Esophagus (tissue), 2 donors: ENCODE results near the gene S100P. TPM values are rescaled to one million over a fixed set of nuclear protein-coding genes. Genes with fewer than 3 reads are reported as not detected.

Experiments
- H3K27ac ChIP-seq, 2 donors: one replicate each; pipeline ENCODE4 v1.5.1; 2013; ENCODE audit warnings: low read depth in 2 of 2, mild to moderate bottlenecking in 2 of 2, inconsistent platforms in 1 of 2, low read length in 1 of 2, moderate library complexity in 1 of 2
- H3K27me3 ChIP-seq, 2 donors: one replicate each; pipeline ENCODE4 v1.6.1; 2013; ENCODE audit warnings: low read length in 2 of 2, control low read depth in 1 of 2, mild to moderate bottlenecking in 1 of 2; ENCODE audit not compliant: insufficient read depth in 2 of 2, control insufficient read depth in 1 of 2
- H3K36me3 ChIP-seq, 2 donors: one replicate each; pipeline ENCODE4 v1.6.1; 2013; ENCODE audit warnings: low read length in 1 of 2; ENCODE audit not compliant: control insufficient read depth in 2 of 2, insufficient read depth in 2 of 2
- H3K4me1 ChIP-seq, 2 donors: one replicate each; pipeline ENCODE4 v1.6.1; 2013; ENCODE audit warnings: low read length in 1 of 2; ENCODE audit not compliant: control insufficient read depth in 2 of 2, insufficient read depth in 2 of 2
- H3K4me3 ChIP-seq, 2 donors: one replicate each; pipeline ENCODE4 v1.5.1; 2013; ENCODE audit warnings: low read length in 2 of 2, mild to moderate bottlenecking in 2 of 2, low read depth in 1 of 2, moderate library complexity in 1 of 2
- H3K9me3 ChIP-seq, 2 donors: one replicate each; pipeline ENCODE4 v1.6.1; 2013; ENCODE audit warnings: mild to moderate bottlenecking in 2 of 2, low read depth in 1 of 2, low read length in 1 of 2, moderate library complexity in 1 of 2; ENCODE audit not compliant: control insufficient read depth in 2 of 2, insufficient read depth in 1 of 2
- WGBS, 2 donors: extraction: QIAGEN DNeasy Blood & Tissue Kit; methylation state at CpG; one replicate each; pipeline ENCODE4 v1.1.7; 2013; 5-methylcytosine and 5-hydroxymethylcytosine counted together
- polyA plus RNA-seq, 2 donors: library from polyadenylated mRNA; stranded (reverse); fragments of 200-250 nt; gene quantifications; one replicate each; pipeline ENCODE4 v1.2.3, GENCODE V29; 2013
- donor health status: healthy with polysubstance abuse.
- donor health status: Bipolar disorder and iron deficiency.

S100P gene
- polyA plus RNA-seq, 2 donors, result 60.0 to 290 TPM

DNA sequence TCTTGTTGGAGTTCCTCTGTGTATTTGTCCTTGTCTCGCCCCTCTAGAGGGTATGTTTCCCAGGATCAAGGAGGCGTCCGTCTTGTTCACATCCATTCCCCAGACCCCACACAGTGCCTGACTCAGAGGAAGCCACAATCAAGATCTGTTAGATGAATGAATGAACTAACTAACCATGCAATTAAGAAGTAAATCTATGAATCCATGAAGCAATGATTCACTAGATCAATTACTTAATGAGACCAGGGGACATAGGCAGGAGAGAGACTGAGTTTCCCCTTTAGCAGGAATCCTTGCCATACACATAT is 34.2 kb downstream of the S100P start:
- H3K27ac ChIP-seq, result no peak overlapping the region
- H3K9me3 ChIP-seq, result no peaks in the 10 kb centered on the region
- peaks cover 1 to 9% of the 10 kb centered on the region in 2 donors for H3K4me1 ChIP-seq
- 76 to 84% methylated on average over 3 of the region's 3 CpGs for WGBS, 2 donors
- no peak overlapping the region for H3K4me3 ChIP-seq
- H3K36me3 ChIP-seq, result no peaks in the 10 kb centered on the region
- no peaks in the 10 kb centered on the region for H3K27me3 ChIP-seq

DNA sequence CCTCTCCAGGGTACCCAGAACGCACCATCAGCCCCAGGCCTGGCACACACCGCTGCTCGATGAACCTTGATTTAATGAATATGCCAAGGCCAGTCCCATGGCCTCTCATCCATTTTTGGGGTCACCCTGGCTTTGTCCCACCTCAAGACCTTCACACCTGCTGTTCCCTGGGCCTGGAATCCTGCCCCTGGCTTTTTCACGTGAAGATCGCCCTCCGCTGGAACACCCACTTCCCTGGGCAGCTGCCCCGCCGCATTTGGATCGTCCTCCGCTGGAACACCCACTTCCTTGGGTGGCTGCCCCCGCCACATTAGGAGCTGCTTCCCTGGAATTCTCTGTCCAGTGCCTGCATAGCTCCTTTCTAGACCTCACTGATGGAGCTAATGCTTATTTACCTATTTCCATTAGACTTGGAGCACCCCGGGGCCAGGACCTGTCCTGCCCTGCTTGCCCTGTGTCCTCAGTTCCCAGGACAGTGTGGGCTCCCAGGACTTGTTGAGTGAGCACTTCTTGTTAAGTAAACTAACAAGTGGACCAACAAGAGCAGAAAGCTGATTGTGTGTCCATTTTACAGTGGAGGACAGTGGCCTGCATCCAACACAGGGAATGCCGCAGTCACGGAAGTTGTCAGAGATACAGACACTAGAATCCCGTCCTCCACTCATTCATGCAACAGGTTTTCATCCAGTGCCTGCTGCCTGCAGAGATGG is 34.8 kb downstream of the S100P start:
- H3K4me1 ChIP-seq, result peaks cover 4 to 9% of the 10 kb centered on the region in 2 donors
- H3K36me3 ChIP-seq, result no peaks in the 10 kb centered on the region
- no peak overlapping the region for H3K4me3 ChIP-seq
- no peaks in the 10 kb centered on the region for H3K9me3 ChIP-seq
- WGBS, 2 donors, result 82 to 86% methylated on average over 15 of the region's 15 CpGs
- H3K27ac ChIP-seq, result no peak overlapping the region
- H3K27me3 ChIP-seq, result no peaks in the 10 kb centered on the region

DNA sequence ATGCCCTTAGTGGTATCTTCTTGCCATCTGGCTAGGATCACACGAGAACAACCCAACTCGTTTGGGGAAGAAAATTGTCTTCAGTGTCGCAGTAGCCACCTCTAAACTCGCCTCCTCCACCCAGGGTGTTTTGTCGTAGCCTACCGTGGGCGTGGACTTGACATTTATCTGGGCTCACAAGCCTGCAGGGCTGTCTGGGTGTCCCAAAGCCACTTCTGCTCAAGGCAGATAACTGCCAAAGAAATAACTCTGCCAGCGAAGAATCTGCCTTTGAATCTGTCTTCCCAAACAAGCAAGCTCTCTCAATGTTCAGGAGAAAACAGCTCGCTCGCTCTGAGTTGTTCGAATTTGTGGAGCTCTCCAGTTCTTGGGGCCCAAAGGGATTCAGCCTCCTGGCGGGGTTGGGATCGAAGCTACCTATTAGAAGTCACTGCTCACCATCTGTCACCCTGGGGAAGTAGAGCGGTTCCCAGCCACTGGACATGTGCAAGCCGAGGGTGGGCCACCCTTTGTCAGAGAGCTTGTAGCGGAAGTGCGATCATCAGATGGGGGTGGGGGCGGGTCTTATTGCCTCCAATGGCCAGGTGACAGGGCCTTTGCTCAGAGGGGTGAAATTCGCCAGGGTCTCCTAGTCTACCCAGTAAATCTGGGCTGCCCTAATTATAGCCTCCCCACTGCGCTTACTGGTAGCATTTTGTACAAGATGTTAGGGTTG is 37.1 kb downstream of the S100P start:
- H3K9me3 ChIP-seq, result no peaks in the 10 kb centered on the region
- H3K4me1 ChIP-seq, result peaks cover 4 to 8% of the 10 kb centered on the region in 2 donors
- 70 to 72% methylated on average over 20 of the region's 20 CpGs for WGBS, 2 donors
- no peak overlapping the region for H3K4me3 ChIP-seq
- no peaks in the 10 kb centered on the region for H3K27me3 ChIP-seq
- H3K36me3 ChIP-seq, result no peaks in the 10 kb centered on the region
- H3K27ac ChIP-seq, result no peak overlapping the region

DNA sequence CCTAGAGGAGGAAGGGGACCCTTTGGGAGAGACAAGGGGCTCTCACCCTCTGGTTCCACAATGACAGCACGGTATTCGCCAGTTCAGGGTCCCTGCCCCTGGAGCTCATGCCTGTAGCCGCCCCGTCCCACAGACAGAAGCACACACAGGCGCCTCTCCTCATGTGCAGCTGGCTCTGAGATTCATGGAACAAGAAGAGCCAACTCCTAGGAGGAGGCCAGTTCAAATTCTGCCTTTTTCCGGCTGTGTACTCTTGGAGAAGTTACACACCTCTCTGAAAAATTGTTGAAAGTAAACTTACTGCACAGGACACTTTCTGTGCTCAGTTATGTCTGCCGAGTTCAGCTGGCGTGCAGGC is 37.6 kb downstream of the S100P start:
- H3K27me3 ChIP-seq, result no peaks in the 10 kb centered on the region
- H3K9me3 ChIP-seq, result no peaks in the 10 kb centered on the region
- 92 to 95% methylated on average over 8 of the region's 8 CpGs for WGBS, 2 donors
- no peak overlapping the region for H3K4me3 ChIP-seq
- H3K4me1 ChIP-seq, result peaks cover 4 to 8% of the 10 kb centered on the region in 2 donors
- no peaks in the 10 kb centered on the region for H3K36me3 ChIP-seq
- no peak overlapping the region for H3K27ac ChIP-seq

DNA sequence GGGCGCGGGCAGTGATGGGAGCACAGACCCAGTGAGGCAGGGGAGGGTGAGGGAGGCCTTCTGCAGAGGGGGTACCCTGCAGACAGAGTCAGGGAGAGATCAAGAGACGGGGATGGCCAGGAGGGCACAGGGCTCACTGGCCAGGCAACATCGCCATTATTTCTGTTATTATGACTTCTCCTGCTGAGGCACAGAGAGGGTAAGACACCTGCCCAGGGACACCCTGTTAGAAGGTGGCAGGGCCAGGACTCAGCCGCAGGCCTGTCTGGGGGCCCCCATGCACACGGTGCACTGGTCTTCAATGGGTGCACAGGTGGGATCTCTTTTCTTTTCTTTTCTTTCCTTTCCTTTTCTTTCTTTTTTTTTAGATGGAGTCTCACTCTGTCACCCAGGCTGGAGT is 38.1 kb downstream of the S100P start:
- H3K27me3 ChIP-seq, result no peaks in the 10 kb centered on the region
- WGBS, 2 donors, result 91 to 98% methylated on average over 6 of the region's 6 CpGs
- H3K9me3 ChIP-seq, result no peaks in the 10 kb centered on the region
- no peak overlapping the region for H3K27ac ChIP-seq
- H3K36me3 ChIP-seq, result no peaks in the 10 kb centered on the region
- peaks cover 4 to 8% of the 10 kb centered on the region in 2 donors for H3K4me1 ChIP-seq
- no peak overlapping the region for H3K4me3 ChIP-seq

DNA sequence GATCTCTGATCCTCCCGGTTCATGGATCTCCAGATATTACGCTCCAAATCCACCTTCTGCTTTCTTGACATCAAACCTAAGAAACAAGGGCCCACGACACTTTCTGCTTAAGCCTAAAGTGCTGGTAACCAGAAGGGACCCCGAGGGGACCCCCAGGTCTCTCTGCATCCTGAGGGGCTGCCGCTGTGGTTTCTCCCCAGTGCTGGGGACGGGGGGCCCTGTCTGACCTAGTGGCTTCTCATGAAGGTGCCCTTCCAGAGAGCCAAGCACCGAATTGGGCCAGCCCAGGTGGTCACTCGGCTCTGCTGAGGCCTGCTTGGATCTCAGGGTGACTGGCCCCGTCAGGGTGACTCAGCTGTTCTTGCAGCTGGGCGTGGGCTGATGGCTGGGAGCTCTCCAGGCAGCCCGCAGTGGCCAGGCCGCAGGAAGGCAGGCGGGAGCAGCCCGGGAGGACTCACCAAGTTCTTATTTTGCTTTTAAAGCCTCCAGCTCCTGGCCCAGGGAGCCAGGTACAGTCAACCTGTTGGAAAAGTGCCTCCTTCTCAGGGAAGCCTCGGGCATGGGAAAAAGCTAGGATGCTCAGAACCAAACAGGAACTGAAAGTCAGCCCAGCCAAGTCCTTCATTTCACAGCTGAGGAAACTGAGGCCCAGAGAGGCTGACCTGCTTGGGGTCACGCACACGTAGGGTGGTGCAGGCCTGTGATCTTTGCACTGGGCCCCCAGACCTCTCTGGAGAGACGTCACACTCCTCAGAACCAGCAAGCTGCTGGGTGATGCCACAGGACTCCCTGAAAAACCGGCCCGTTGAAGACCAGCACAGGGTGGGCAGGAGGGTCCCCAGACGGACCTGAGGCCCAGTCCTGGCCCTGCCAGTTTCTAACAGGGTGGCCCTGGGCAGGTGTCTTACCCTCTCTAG is 39.0 kb downstream of the S100P start:
- no peaks in the 10 kb centered on the region for H3K27me3 ChIP-seq
- H3K4me1 ChIP-seq, result peaks cover 4 to 8% of the 10 kb centered on the region in 2 donors
- H3K27ac ChIP-seq, result peak overlapping the region; percentile 6 to 72
- 64 to 66% methylated on average over 21 of the region's 21 CpGs for WGBS, 2 donors
- H3K4me3 ChIP-seq, result no peak overlapping the region
- H3K36me3 ChIP-seq, result no peaks in the 10 kb centered on the region
- no peaks in the 10 kb centered on the region for H3K9me3 ChIP-seq

DNA sequence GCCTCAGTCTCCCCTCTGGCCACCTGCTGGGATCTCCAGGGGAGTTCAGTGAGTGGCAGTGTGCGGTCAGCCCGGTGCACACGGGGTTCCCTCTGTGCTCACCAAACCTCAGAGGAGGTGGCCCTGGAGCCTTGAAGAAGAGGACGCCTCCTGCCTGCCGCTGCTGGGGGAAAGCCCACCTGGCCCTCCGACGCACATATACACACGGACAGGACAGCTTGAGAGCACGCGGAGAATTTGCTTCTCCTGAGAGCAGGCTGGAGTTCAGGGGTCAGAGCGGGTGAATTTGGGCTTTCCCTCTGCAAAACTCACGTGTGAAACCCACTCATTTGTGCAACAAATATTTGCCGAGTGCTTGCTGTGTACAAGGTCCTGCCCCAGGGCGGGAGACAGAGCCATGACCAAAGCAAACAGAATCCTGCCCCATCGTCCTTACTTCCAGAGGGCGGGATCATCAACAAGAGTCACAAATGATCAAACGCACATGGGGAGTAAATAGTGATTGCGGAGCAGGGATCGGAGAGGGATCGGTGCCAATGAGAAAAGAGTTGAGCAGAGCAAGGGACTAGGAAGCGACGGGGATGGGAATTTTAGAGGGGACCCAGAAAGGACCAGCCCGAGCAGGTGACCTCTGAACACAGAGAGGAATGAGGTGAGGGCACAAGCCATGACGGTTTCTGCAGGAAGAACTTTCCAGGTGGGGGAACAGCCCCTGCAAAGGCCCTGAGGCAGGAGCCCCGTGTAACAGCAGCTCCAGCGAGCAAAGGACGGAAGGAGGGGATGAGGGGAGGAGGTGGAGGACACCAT is 39.9 kb downstream of the S100P start:
- Histone ChIP-seq H3K9me3 (no peaks in the 10 kb centered on the region), H3K36me3 (no peaks in the 10 kb centered on the region), H3K4me1 (peaks cover 4 to 8% of the 10 kb centered on the region in 2 donors), H3K4me3 (no peak overlapping the region), H3K27ac (peak overlapping the region in 1 of 2 donors; percentile 3), H3K27me3 (no peaks in the 10 kb centered on the region)
- 86 to 88% methylated on average over 27 of the region's 27 CpGs for WGBS, 2 donors

DNA sequence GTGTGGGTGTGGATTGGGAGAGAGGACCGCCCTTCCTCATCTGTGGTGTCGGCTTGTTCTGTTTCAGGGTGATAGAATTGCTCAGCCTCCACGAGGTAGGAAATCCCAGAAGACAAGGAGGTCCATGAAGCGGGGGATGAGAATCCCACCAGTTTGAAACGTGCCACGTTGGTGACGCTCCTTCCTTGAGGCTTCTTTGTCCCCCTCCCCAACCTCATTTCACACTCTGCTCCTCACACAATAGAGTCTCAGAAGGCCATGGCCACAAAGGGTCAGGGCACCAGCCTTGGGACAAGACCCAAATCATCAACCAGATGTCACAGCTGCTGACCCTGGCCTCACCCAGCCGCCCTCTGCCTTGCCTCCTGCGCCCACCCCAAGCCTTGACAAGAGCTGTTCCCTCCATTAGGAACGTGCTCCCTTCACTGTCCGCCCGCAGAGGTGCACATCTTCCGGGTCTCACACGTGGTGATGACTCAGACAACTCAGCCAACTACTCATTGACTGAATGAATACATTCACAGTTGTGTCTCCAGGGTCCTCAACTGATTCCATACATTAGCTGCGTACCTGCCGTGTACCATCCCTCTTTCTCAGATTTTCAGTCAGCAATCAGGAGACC is 40.6 kb downstream of the S100P start:
- 86% methylated on average over 16 of the region's 16 CpGs for WGBS, 2 donors
- Histone ChIP-seq H3K27me3 (no peaks in the 10 kb centered on the region), H3K27ac (no peak overlapping the region), H3K36me3 (no peaks in the 10 kb centered on the region), H3K4me1 (peaks cover 4 to 8% of the 10 kb centered on the region in 2 donors), H3K4me3 (no peak overlapping the region), H3K9me3 (no peaks in the 10 kb centered on the region)

DNA sequence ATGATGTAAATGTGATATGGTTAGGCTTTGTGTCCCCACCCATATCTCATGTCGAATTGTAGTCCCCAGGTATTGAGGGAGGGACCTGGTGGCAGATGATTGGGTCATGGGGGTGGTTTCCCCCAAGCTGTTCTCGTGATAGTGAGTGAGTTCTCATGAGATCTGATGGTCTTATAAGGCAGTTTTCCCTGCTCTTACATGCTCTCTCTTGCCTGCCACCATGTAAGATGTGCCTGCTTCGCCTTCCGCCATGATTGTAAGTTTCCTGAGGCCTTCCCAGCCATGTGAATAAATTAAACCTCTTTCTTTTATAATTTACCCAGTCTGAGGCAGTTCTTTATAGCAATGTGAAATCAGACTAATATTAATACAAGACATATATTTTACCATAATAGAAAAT is 46.2 kb downstream of the S100P start:
- Histone ChIP-seq H3K9me3 (no peaks in the 10 kb centered on the region), H3K36me3 (no peaks in the 10 kb centered on the region), H3K4me3 (no peak overlapping the region), H3K27me3 (no peaks in the 10 kb centered on the region), H3K27ac (no peak overlapping the region), H3K4me1 (no peaks in the 10 kb centered on the region)
- 86 to 91% methylated on average over 4 of the region's 4 CpGs for WGBS, 2 donors
